ENCODE results near the gene TRIM43.
"Not testable (repeated sequence)": the region's sequence is repeated elsewhere in the genome, so short reads cannot be mapped to it uniquely, and the experiment has no call there.

DNA sequence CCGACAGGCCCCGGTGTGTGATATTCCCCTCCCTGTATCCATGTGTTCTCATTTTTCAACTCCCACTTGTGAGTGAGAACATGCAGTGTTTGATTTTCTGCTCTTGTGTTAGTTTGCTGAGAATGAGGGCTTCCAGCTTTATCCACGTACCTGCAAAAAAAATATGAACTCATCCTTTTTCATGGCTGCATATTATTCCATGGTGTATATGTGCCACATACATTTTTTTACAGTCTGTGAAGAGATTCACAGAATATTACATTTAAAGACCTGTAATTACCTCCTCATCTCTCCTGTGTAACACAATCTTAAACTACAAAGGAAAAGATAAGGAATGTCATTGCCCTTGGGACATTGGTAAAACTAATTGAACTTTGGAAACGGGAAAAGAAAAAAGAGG is 8.3 kb upstream of the TRIM43 start:
- TF ChIP-seq POLR2A (IDR thresholded peaks at IDR 0.05; ENCODE audit: low read depth, low read length); EZH2 (IDR thresholded peaks at IDR 0.05; ENCODE audit: borderline replicate concordance, low read depth, low read length, severe bottlenecking); MYC (IDR thresholded peaks at IDR 0.05; ENCODE audit: low read depth, low read length); POLR2AphosphoS5 (IDR thresholded peaks at IDR 0.05; ENCODE audit: insufficient read depth, low read depth, low read length); GATA2 (IDR thresholded peaks at IDR 0.05; ENCODE audit: insufficient read depth, insufficient read length, low read depth, low read length); JUN (IDR thresholded peaks at IDR 0.05; ENCODE audit: borderline replicate concordance, insufficient read depth, insufficient read length, low read depth); FOS (IDR thresholded peaks at IDR 0.05; ENCODE audit: borderline replicate concordance, insufficient read depth, low read length): not testable (repeated sequence)
- TF ChIP-seq, protein P1, sequence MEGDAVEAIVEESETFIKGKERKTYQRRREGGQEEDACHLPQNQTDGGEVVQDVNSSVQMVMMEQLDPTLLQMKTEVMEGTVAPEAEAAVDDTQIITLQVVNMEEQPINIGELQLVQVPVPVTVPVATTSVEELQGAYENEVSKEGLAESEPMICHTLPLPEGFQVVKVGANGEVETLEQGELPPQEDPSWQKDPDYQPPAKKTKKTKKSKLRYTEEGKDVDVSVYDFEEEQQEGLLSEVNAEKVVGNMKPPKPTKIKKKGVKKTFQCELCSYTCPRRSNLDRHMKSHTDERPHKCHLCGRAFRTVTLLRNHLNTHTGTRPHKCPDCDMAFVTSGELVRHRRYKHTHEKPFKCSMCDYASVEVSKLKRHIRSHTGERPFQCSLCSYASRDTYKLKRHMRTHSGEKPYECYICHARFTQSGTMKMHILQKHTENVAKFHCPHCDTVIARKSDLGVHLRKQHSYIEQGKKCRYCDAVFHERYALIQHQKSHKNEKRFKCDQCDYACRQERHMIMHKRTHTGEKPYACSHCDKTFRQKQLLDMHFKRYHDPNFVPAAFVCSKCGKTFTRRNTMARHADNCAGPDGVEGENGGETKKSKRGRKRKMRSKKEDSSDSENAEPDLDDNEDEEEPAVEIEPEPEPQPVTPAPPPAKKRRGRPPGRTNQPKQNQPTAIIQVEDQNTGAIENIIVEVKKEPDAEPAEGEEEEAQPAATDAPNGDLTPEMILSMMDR (IDR thresholded peaks at IDR 0.05; ENCODE audit: extremely low read depth in 1 of 2, insufficient read depth in 1 of 2, low read depth in 1 of 2, low read length in 2 of 2), result not testable (repeated sequence)
- TF ChIP-seq, protein P2, sequence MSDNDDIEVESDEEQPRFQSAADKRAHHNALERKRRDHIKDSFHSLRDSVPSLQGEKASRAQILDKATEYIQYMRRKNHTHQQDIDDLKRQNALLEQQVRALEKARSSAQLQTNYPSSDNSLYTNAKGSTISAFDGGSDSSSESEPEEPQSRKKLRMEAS (IDR thresholded peaks at IDR 0.05; ENCODE audit: insufficient read depth, insufficient read length), result not testable (repeated sequence)
